Heart left ventricle (tissue), 13 donors: ENCODE measurements around the gene CPT2.

Source experiments
- POLR2A ChIP-seq, 2 donors: fragments of 450-650 bp; IDR thresholded peaks; one replicate each; pipeline ENCODE4 v1.6.1; 2017; ENCODE audit warnings: antibody characterized with exemption in 2 of 2, mild to moderate bottlenecking in 2 of 2, moderate library complexity in 2 of 2
- TF ChIP-seq, protein P1 (sequence below), 12 donors: fragments of 200-600 bp; sonication (generic) in 4 of 12; IDR thresholded peaks; one replicate each; pipeline versions ENCODE4 v1.5.0 to v1.8.0; 2018 to 2022; ENCODE audit warnings: antibody characterized with exemption in 12 of 12, mild to moderate bottlenecking in 5 of 12
- donor health status: ischemic (EF 13 %, LVEDD 7.1; RV severe dilation, severe dysfunction).
- donor health status: DM: no; HTN: yes; CAD: no.
- donor health status: DM: no; HTN: no; CAD: no.
- donor health status: ischemic (EF 25% LVEDD 6.9; RV normal size, moderate dysfunction).
- donor health status: ischemic (EF 25% LVEDD 5.7; RV mildly dilated, moderate dysfunction).
- donor health status: ischemic (EF 35%, LVEDD 5.7; RV mildly dilated, moderate dysfunction).
- donor health status: nonischemic (EF 11% LVEDD 7.7; RV severe dilation, severe dysfunction).
- donor health status: DM: yes; HTN: yes; CAD: no.
- donor health status: PGD.
- donor health status: ischemic (EF 29% LVEDD 5.4; RV normal size, mild dysfunction).
- donor health status: nonischemic (EF 23%, LVEDD 6.1; RV moderate dilation, normal function).

DNA sequence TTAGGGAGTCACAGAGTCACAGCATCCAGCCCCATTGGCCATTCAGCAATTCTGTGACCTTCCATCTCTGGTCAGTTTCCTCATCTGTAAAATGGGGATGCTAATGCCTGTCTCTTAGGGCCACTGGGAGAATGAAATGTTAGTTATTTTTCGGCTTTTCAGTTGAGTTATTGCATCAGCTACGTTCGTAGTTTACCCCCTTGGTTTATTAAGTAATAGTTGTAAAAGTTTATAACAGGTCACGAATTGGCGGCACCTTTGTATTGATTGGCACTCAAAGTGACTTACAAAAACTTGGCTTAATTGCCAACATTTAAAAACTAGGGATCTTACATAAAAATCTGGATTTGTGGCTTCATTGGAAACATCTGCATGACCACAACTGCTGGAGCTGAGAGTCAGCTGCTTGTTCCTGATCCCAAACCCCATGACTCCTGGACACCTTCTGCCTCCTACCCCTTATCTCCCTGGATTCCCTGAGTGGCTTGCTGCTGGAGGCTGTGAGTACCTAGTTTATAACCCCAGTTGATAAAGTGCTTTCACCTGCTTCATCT lies 31.1 kb upstream of the CPT2 start:
- no peak for TF ChIP-seq POLR2A (IDR thresholded peaks at IDR 0.05)
- TF ChIP-seq, protein P1, sequence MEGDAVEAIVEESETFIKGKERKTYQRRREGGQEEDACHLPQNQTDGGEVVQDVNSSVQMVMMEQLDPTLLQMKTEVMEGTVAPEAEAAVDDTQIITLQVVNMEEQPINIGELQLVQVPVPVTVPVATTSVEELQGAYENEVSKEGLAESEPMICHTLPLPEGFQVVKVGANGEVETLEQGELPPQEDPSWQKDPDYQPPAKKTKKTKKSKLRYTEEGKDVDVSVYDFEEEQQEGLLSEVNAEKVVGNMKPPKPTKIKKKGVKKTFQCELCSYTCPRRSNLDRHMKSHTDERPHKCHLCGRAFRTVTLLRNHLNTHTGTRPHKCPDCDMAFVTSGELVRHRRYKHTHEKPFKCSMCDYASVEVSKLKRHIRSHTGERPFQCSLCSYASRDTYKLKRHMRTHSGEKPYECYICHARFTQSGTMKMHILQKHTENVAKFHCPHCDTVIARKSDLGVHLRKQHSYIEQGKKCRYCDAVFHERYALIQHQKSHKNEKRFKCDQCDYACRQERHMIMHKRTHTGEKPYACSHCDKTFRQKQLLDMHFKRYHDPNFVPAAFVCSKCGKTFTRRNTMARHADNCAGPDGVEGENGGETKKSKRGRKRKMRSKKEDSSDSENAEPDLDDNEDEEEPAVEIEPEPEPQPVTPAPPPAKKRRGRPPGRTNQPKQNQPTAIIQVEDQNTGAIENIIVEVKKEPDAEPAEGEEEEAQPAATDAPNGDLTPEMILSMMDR (IDR thresholded peaks at IDR 0.05), result no peak
